C4-2B (cell line): Measurements from ENCODE around the gene CTXN2.
A peak's percentile ranks its signal among the peaks of the same experiment; 100 is the strongest.

Experiments used
- H3K27ac ChIP-seq: fragments of 450-650 bp; 2 replicates; pipeline ENCODE4 v1.5.1; 2017
- CTCF ChIP-seq: fragments of 450-650 bp; conservative IDR thresholded peaks from 2 replicates; pipeline ENCODE4 v1.5.1; 2017; ENCODE audit warnings: mild to moderate bottlenecking
- ZFX ChIP-seq: fragments of 450-650 bp; IDR thresholded peaks from 2 replicates; pipeline ENCODE4 v1.6.1; 2017

Gene CTXN2

DNA sequence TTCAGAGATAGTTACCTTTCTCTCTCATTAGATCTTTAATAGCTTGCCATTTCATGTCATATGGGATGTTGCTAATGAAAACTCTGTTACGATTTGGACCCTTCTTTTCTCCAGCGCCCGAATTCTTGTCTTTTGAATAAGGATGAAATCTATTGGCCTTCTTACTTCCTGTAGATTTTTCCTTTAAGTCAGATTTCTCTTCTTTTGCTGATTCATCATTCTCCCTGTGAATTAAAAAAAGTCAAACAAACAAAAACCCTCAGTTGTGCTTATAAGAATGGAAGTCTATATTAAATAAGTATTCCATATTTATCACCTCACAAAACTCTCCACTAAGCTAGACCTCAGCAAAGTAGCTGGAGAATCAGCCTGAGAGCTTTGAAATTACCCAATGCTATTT is 22.8 kb upstream of the CTXN2 start:
- TF ChIP-seq CTCF, result no peak
- no peak for TF ChIP-seq ZFX
- H3K27ac ChIP-seq, result no peak overlapping the region

- H3K27ac ChIP-seq, result no peak overlapping the region
- TF ChIP-seq CTCF (no peak), ZFX (no peak)
Measured at GRCh38 chr15:48170981-48171380, 20.5 kb upstream of the CTXN2 start.

- TF ChIP-seq CTCF (no peak), ZFX (no peak)
- no peak overlapping the region for H3K27ac ChIP-seq
Measured at GRCh38 chr15:48175126-48175525, 16.3 kb upstream of the CTXN2 start.

DNA sequence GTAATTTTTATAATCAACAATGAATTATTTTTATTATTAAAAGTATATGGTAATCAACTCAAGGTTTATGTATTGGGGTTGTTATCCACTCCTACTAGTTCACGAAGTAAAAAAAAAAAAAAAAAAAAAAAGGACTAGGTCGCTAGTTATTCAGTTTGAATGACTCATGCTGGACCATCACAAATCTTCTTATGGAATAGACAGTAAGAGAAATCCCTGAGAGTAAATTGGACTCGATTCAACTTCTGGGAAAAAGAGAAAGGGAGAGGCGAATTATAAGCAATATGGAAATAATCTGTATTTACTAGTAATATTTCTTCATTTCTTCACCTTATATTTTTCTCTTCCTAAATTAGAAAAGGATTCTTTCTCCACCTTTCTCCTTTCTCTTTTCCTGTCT is 15.4 kb upstream of the CTXN2 start:
- H3K27ac ChIP-seq, result no peak overlapping the region
- TF ChIP-seq CTCF (no peak), ZFX (no peak)

- no peak overlapping the region for H3K27ac ChIP-seq
Measured at GRCh38 chr15:48176957-48177356, 14.5 kb upstream of the CTXN2 start.

DNA sequence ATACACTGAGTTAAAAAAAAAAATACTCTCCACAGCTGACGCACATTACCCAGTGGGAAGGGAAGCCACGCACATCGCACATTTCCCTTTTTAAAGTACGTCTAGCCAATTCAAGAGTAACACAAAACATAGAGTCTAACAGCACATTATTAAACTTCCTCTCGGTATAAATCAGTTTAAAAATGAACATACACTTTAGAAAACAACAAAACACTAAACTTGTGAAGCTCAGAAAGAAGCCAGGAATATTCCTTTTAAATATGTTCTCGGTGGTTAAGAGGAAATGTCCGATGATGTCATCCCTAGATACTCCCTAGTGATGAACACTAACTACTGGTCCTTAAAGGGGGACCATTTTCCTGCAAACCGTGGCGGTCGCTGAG is 14.1 kb upstream of the CTXN2 start:
- no peak for TF ChIP-seq ZFX
- no peak for TF ChIP-seq CTCF
- peak overlapping the region; percentile 71 for H3K27ac ChIP-seq

More at GRCh38 chr15:48176957-48177356, 14.5 kb upstream of the CTXN2 start:
- no peak for TF ChIP-seq CTCF
- TF ChIP-seq ZFX, result no peak

DNA sequence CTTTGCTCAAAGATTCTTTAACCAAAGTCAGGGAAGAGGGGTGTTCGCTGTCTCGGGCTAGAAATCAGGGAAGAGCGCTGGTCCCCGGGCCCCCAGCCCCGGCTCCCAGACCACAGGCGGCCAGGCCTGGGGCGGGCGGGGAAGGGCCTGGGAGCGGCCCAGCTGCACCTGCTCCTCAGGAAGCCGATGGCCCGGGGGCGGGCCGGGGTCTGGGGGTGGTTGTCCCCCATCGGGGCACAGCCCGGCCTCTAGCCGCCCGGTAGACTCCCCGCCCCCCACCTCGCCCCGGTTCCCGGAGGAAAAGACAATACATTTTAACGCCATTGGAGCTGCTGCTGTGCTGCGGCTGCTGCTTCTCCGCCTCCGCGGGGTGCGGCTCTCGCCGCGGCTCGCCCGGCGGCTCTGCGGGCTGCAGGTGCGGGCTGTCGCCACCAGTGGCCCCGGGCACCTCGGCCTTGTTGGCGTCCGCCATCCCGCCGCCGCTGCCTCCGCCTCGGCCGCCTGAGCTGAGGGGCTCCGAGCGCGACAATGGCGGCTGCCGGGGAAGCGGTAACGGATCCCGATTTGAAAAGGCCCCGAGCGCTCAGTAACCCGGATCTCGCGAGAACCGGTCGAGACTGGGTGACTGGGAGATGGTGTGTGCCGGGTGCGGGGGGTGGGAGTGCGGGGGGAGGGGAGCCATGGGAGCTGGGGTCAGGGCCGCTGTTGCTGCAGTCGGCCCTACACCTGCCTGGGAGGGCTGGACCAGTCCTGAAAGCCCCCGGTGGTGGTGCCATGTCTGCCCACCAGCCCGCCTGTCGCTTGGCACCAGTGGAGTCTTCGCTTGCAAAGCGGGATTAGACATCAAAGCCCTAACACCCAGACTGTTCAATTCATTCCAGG is 13.5 kb upstream of the CTXN2 start, which contains the start of gene MYEF2:
TSS of gene MYEF2 (minus strand) at position 530 of the 882 bp plus-strand sequence. CDS start at position 472, 58 bp downstream.
- H3K27ac ChIP-seq, result peak within 1 kb of the TSS; percentile 71
- no peak; the same call in 1 of the 2 replicates for TF ChIP-seq CTCF
- peak; percentile 95 for TF ChIP-seq ZFX
